Activated CD4-positive, alpha-beta T cell treated with anti-CD3 and anti-CD28 coated beads, Interleukin-2, amount 50 U/mL, for 24 hours (primary cell): Measurements from ENCODE around the gene MROH8.
"Not testable (repeated sequence)": the region's sequence is repeated elsewhere in the genome, so short reads cannot be mapped to it uniquely, and the experiment has no call there.

Source experiments
- DNase-seq, 2 donors: peaks; one replicate each; pipeline ENCODE4 v3.0.0-alpha.2; 2020; ENCODE audit warnings: low read depth in 1 of 2, low spot score in 1 of 2

MROH8 gene

DNA sequence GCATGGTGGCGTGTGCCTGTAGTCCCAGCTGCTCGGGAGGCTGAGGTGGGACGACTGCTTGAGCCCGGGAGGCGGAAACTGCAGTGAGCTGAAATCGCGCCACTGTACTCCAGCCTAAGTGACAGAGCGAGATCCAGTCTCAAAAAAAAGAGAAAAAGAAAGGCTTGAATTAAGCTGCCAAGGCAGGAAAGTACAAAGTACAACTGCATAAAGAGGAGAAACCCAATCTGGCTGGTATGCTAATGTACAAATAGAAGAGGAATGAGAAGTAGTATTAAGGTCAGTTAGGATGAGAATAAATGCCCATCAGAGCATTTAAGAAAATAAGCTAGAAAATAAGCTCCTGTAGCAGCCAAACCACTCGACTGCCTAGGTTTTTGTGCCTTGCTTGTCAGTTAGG is 23.4 kb downstream of the MROH8 start:
- no peak for DNase-seq

DNA sequence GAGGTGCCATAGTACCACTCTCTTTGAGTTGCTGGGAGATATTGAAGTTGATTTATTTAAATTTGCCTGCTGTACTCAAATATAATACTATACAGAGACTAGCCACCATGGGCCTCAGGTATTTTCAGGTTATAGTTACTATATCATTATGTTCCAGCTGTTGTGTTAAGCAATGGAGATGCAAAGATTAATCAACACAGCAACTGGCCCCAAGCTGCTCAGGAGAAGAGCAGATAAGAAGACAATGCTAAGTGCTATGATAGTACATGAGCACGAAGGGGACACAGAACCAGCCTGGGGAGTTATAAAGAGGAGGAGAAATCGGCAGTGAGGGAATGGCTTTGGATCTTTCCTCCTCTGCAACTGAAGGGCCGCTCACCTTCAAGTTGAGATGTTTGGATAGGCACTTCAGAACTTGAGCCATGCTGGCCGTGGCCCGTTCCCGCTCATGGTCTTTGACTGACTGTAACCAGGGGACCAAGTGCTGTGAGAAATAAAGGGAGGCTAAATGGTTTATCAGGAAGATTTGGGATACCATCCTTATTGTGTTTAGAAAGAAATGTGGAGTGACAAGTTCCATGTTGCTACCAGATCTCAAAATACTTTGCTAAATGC is 24.6 kb downstream of the MROH8 start:
- DNase-seq, result no peak

DNA sequence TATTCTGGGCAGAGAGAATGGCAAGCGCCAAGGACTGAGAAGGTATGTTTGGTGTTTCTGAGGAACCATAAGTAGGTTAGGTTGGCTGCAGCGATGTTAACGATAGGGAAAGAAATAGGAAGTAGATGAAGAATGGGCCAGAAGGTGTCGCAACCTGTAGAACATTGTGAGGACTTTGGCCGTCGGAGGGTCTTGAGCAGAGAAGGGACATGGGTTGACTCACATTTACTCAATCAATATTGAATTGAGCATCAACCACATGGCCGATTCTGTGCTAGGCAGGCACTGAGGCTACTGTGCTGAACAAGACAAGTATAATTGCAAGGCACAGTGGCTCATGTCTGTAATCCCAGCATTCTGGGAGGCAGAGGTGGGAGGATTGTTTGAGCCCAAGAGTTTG is 27.1 kb downstream of the MROH8 start:
- no peak for DNase-seq

DNA sequence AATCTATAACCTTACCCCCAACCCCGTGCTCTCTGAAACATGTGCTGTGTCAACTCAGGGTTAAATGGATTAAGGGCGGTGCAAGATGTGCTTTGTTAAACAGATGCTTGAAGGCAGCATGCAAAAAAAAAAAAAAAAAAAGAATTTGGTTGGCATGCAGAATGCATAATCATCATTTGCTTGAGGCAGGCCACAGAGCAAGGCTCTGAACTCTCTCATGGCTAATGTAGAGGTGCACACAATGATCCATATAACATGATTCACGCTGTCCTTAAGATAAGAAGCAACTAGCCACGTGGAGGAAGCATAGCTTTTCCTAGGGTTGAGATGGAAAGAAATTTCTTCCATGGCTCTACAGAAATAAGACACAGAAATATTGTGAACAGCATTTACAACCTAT is 27.8 kb downstream of the MROH8 start:
- DNase-seq, result no peak

DNA sequence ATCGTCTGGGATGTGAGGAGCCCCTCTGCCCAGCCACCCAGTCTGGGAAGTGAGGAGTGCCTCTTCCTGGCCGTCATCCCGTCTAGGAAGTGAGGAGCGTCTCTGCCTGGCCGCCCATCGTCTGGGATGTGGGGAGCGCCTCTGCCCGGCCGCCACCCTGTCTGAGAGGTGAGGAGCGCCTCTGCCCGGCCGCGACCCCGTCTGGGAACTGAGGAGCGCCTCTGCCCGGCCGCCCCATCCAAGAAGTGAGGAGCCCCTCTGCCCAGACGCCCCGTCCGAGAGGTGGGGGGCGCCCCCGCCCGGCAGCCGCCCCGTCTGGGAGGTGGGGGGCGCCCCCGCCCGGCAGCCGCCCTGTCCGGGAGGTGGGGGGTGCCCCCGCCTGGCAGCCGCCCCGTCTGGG is 28.5 kb downstream of the MROH8 start:
- DNase-seq, result not testable (repeated sequence)

DNA sequence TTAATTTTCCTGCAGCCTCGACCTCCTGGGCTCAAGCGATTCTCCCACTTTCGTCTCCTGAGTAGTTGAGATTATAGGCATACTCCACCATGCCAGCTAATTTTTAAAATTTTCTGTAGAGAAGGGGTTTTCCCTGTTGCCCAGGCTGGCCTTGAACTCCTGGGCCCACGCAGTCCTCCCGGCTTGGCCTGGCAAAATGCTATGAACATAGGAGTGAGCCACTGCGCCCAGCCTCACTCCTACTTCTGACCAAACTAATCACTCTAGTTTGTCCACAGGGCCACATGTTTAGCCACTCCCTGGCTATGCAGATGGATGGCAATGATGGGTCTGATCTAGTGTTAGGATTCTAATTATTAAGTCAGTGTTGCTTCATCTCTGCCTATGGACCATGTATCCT is 32.1 kb downstream of the MROH8 start:
- no peak for DNase-seq

DNA sequence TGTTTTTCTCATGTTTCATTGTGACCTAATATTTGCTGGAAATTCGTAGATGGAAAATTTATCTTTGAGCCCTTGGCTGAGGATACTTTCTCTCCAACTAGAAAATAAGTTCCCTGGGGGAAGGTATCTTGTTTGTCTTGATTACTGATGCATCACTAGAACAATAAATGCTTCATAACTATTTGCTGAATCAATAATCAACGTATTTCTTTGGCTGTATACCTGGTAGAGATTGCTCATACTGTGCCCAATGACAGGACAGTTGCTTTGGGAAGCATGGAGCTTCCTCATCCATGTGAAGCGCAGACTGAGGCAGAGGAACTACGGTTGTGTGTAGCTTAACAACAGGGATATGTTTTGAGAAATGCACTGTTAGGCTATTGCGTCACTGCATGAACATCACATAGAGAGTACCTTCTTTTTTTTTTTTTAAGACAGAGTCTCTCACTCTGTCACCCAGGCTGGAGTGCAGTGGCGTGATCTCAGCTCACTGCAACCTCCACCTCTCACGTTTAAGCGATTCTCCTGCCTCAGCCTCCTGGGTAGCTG is 34.4 kb downstream of the MROH8 start:
- no peak for DNase-seq

DNA sequence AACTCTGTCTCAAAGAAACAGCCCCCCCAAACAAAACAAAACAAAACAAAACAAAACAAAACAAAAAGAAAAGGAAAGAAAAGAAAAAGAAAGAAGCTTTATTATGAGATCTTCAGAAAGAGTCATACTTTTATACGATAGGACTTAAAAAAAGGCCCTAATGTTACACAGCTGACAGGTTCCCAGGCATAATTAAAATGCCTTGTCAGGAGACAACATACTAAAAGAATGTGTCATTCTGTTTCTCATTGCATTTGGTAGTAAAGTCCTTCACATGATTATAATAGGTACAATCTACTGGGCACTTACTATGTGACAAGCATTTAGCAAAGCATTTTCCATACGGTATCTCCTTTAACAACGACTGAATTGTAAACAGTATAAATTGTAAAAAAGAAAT is 36.6 kb downstream of the MROH8 start:
- no peak for DNase-seq

DNA sequence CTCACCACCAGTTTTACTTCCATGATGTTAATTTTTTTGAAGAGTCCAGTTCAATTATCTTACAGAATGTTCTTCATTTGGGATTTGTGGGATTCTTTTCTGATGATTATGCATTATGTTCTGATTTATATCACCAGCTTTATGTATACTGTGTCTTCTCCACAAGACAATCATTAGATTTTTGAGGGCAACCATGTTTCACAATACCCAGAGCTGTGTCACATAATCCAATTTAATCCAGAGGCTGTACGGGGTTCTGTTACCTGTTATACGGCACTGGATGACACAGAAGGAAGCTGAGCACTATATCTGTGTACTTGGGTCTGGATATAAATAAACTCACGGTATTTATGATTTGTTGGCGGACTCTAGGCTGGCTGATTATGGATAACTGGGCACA is 41.8 kb downstream of the MROH8 start:
- DNase-seq, result no peak

DNA sequence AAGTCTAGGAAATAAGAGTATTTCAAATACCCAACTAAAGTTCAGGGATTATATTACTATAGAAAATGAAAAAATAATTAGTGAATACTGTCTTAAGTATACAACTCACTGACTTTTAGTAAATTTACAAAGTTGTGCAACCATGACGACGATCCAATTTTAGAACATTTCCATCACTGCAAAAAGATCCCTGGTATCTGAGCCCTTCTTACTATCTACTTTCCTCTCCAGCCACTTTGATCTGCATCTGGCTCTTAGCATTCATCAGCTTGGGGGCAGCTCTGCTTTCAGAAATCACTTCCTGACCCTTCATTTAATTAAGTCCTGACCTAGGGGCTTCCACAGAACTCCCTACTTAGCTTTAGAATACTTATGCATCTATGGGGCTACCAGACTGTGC is 45.4 kb downstream of the MROH8 start:
- DNase-seq, result no peak

DNA sequence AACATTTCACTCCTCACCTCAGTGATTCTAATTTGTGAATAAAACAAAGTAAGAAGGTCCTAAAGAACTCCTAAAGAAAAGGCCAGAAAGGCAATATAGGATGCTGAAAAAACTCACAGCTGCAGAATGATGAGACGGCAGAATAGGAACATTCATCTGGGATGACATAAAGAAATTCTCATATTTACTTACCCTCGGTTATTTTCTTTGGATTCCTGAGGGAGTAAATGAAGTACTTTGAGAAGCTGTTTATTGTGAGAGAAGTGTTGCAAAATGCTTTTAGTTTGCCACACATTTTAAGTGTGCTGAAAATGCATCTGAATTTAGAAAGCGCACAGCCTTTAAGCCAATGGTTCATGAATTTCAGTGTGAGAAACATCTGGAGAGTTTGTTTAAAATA is 47.9 kb downstream of the MROH8 start:
- no peak for DNase-seq

DNA sequence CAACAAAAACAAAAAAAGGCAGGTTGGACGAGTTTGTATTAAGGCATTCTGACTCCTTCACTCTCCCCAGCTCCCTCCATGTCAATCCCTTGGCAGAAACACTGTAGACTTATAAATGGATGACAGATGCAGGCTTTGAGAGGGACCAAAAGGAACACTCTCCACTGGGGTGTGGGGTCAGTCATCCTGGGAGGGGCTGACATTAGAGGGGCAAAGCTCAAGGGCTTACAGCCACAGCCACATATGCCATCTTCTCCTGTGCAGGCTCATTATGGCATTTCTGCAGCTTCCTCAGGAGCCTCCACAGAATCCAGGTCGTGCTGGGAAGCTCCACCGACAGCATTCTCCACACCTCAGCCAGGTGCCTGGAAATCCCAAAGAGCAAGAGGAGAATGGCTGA is 50.5 kb downstream of the MROH8 start:
- no peak for DNase-seq

DNA sequence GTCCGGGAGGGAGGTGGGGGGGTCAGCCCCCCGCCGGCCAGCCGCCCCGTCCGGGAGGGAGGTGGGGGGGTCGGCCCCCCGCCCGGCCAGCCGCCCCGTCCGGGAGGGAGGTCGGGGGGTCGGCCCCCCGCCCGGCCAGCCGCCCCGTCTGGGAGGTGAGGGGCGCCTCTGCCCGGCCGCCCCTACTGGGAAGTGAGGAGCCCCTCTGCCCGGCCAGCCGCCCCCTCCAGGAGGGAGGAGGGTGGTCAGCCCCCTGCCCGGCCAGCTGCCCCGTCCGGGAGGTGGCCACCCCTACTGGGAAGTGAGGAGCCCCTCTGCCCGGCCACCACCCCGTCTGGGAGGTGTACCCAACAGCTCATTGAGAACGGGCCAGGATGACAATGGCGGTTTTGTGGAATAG is 53.1 kb downstream of the MROH8 start:
- DNase-seq, result not testable (repeated sequence)

DNA sequence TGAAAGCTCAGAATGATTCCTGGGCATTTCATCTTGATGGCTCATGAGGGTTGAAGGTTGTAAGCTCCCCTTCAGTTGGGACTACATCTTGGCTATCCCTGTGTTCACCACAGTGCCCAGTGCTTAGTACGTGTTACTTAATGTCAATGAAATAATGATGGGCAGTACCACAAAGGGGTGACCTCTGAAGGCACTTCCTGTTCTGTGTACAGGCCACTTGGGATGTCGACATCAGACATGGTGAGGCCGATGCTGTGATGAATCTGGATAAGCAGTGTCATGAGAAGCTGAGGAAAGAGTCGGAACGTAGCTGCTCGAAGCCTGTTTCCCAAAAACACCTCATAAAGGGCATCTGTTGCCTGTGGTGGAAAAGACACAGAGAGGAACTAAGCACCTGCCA is 55.9 kb downstream of the MROH8 start:
- DNase-seq, result no peak

DNA sequence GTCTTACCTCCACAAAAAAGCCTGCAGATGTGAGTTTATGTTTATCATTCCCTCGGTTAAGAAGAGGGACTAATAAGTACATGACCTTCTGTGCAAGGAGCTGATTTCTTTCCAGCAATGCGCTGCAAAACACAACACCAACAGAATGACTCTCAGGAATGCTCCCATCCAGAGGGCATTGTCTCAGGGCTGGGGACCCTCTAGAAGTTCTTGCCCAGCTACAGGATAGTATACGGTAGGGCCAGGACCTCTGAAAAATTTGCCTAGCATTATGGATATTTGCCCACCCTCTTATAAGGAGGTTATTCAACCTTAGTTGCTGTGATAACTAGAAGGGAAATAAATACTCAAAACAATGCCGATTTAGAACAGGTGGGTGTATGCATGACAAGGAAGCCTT is 58.9 kb downstream of the MROH8 start:
- no peak for DNase-seq

DNA sequence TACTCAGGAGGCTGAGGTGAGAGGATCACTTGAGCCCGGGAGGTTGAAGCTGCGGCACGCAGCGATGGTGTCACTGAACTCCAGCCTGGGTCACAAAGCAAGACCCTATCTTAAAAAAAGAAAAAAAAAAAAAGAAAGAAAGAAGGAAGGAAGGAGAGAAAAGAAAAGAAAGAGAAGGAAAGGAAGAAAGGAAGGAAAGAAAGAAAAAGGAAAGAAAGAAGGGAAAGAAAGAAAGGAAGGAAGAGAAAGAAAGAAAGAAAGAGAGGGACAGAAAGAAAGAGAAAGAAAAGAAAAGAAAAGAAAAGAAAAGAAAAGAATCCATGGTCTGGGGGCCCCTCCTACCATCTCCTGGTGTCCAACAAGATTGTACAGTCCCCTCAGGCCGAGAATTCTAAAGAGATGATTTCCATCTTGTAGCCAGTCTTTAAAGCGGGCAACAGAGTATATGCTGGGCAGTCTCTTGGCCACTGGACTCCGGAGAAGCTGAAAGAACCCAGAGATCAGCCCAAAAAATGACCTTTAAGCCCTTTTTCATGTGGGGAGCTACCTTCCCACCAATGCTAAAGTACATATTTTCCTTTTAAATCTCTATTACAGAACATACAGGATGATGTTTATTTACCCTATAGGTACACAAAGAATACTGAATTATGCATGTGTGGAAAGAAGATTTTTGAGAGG is 59.9 kb downstream of the MROH8 start:
- no peak for DNase-seq

DNA sequence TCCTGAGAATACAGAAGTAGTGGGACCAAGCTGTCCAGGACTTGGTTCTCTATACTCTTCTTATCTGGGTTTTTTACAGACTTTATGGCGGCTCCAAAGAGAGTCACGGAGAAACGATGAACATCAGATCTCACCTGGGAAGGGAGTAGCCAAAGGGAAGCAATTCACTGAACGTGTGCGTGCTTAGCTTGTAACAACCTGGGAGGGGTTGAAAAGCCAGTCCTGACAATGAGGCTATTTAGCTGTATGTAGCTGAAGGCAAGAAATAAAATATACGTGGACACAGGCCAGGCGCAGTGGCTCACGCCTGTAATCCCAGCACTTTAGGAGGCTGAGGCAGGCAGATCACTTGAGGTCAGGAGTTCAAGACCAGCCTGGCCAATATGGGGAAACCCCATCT is 65.3 kb downstream of the MROH8 start:
- no peak for DNase-seq

DNA sequence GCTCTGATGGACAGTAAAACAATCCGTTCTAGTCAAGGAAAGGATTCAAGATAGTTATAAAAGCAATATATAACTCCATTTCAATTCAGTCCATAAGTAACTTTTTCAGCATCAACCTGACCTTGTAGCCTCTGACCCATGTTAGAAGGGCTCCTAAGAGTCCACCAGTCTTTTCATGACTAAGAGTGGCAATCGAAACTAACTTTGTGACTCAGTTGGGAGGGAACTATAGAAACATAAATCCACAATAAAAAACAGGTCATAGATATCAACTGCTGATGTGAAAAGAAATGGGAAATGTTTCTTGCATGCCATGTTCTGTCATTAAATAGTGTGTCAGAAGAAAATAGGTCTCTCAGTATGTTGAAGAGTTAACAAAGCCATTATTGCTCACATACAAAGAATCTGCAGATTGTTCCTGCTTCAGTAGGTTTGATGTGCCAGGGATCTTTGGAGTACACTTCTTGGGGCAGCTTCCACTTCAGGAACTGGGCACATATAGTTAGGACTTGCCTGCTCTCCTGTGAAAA is 67.4 kb downstream of the MROH8 start:
- DNase-seq, result no peak

DNA sequence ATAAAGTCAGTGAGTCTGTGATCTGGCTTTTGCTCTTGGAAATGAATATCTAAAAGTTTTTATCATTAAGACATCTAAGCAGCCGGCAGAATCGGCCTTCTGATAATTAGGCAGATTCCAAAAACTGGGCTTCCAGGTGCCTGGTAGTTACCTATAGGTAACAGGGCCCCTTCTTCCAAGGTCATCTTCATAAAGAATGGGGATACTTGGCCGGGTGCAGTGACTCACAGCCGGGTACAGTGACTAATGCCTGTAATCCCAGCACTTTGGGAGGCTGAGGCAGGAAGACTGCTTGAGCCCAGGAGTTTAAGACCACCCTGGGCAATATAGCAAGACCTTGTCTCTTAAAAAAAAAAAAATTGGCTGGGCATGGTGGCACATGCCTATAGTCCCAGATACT is 70.7 kb downstream of the MROH8 start:
- DNase-seq, result no peak

DNA sequence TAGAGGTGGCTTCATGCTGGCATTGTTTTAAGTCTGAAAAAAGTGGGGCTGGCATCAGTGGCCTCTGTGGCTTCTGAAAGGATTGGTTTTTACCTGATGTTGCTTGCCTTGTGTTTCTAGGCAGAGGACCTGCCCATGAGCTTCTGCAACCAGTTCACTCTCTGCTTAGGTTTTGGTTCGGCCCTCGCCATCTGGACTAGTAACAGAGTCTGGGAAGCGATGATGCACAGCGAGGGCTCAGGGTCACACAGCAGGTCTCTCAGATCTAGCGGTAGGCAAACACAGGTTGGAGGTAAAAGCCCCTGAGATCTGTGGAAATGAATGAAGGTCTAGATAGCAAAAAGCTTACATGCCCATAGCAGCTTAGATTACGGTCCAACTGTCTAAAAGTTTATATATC is 76.8 kb downstream of the MROH8 start:
- DNase-seq, result no peak

DNA sequence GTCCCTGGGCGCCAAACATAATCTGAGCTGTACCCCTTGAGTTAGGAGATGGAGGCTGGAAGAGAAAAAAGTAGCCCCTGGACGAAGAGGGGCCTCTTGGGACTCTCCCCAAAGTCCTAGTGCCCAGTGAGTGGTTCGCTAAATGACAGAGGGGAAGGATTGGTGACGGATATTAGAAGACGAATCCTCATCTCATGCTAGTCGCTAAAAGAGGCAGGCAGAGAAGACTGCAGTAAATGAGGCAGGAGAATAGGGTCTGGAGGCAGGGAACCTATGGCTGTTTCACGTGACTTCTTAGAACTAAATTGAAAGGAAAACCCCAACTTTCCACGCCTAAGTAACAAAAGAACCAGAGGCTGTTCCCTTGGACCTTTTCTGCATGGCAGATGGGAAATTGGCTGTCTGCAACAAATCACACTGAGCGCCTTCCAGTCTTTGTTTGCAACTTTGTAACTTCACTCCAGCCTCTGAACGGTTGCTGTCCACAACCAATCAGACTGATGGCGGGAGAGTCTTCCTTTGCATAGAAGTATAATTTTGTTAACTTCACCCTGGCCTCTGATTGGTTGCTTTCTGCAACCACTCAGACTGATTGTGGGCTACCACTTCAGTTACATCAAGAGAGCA is 82.8 kb downstream of the MROH8 start:
- DNase-seq, result peak in 1 of 2 donors; percentile 0
